A673 (cell line): ENCODE results near the gene DLX5.

Source experiments
- EZH2 ChIP-seq: fragments of 200-600 bp; sonication (generic); IDR thresholded peaks from 2 replicates; pipeline ENCODE4 v1.6.1; 2017; ENCODE audit warnings: borderline replicate concordance, low read depth, mild to moderate bottlenecking, mixed read lengths, antibody characterized with exemption, low read length; ENCODE audit not compliant: poor library complexity, severe bottlenecking
- TF ChIP-seq, protein P1 (sequence below): fragments of 300-800, 200-600 bp; sonication (generic); conservative IDR thresholded peaks from 2 replicates; pipeline ENCODE4 v1.5.1; 2017; ENCODE audit warnings: low read depth, mild to moderate bottlenecking, antibody characterized with exemption, low read length, moderate library complexity, mixed read lengths

DNA sequence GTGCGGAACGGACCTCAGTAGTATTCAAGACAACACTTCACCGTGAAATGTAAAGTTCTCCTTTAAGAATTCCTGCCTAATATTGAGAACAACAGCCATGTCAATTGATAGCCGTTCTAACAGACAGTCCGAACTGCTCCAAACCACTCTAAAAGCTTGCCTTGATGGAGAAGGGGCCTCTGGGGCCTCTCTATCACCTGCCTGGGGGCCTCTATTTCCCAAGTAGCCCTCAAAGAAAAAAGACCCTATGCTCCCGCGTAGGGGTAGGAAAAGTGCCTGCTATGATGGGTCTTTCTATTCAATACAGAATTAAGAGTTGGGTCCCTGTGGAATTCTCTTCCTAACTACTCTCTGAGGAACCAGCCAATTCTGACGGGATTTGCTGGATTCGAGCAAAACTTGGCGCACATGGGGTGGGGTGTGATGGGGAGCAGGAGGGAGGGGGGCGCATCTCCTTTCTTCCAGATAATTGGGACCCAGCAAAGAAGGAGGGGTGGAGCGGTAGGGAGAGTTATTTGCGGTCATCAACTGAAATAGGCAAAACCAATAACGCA is 27.6 kb downstream of the DLX5 start:
- TF ChIP-seq, protein P1, sequence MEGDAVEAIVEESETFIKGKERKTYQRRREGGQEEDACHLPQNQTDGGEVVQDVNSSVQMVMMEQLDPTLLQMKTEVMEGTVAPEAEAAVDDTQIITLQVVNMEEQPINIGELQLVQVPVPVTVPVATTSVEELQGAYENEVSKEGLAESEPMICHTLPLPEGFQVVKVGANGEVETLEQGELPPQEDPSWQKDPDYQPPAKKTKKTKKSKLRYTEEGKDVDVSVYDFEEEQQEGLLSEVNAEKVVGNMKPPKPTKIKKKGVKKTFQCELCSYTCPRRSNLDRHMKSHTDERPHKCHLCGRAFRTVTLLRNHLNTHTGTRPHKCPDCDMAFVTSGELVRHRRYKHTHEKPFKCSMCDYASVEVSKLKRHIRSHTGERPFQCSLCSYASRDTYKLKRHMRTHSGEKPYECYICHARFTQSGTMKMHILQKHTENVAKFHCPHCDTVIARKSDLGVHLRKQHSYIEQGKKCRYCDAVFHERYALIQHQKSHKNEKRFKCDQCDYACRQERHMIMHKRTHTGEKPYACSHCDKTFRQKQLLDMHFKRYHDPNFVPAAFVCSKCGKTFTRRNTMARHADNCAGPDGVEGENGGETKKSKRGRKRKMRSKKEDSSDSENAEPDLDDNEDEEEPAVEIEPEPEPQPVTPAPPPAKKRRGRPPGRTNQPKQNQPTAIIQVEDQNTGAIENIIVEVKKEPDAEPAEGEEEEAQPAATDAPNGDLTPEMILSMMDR = no peak
- TF ChIP-seq EZH2 = no peak
